H54 (cell line): Measurements from ENCODE around the gene LMOD1.
A peak's percentile ranks its signal among the peaks of the same experiment; 100 is the strongest.

Experiments used
- DNase-seq: peaks from one replicate; pipeline ENCODE4 v3.0.0; 2011; ENCODE audit warnings: low spot score, mixed read lengths; ENCODE audit not compliant: insufficient read length
- FAIRE-seq: peaks from 3 replicates; lab custom pipeline; 2011; peaks lifted over from hg19 to GRCh38; lab: Jason Lieb, UNC
- POLR2A ChIP-seq: IDR thresholded peaks from 2 replicates; pipeline ENCODE4 v1.6.1; 2011; ENCODE audit warnings: low read depth, mild to moderate bottlenecking, low read length

LMOD1 gene

DNA sequence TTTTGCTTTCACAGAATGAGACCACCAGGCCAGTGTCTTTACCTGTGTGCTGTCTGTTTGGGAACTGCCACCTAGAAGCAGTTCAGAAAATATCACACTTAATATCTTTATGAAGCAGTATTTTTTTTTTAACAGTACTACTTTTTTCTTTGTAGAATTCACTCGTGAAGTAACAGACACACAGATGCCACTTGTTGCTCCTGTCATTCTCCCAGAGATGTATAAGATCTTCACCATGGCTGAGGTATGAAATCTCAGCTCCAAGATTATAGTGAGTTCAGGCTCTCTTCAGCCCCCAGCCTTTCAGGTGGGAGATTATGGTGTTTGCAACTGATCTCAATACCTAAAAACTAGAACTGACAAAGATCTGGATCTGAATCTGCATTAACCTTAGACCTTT is 94.4 kb downstream of the LMOD1 start:
- FAIRE-seq = no peak
- DNase-seq = no peak
- no peak for TF ChIP-seq POLR2A

DNA sequence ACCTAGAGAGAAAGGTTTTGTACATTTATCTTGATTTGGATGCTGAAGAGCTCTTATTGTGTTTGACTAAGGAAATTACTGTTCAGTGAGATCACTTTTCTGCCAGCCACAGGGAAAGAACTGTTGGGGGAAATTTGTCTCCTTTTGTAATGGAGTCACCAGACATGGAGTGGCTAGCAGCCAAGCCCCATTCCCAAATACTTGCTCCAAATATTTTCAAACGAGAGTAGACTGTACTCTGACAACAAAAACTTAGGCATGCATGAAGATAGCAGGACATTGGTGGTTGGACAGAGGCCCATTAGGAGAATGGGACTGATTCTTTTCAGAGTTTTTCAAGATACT is 96.3 kb downstream of the LMOD1 start:
- DNase-seq = peak; percentile 26
- no peak for TF ChIP-seq POLR2A
- FAIRE-seq = peak; percentile 88

DNA sequence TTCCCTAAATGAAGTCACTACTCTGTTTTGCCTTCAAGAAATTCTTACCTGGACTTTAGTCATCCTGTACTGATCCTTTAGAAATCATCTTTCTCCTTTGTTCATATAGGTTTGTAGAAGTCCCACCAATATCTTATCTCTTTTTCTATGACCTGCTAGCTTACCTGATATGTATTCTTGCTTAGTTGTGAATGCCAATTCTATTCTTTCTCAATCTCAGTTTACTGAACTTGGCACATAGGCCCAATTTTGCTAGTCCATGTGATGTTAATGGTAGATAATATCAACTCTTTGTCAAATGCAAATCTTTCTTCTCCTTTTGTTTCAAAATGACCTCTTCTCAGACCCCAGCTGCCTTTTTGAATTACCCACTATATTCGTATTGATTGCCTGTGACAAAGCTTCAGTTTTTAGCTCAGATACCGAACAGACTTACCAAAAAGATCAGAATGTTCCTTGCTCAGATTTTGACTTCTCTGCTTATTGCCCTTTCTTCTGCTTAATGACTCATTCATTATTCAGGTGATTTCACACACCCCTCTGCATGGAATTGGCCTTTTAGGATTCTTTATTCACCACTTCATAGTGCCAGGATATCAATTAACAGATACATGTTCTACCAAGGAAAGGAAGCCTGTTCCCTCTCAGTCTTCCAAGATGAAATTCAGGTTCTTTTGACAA is 96.8 kb downstream of the LMOD1 start:
- FAIRE-seq (no peak), DNase-seq (no peak)
- no peak for TF ChIP-seq POLR2A

DNA sequence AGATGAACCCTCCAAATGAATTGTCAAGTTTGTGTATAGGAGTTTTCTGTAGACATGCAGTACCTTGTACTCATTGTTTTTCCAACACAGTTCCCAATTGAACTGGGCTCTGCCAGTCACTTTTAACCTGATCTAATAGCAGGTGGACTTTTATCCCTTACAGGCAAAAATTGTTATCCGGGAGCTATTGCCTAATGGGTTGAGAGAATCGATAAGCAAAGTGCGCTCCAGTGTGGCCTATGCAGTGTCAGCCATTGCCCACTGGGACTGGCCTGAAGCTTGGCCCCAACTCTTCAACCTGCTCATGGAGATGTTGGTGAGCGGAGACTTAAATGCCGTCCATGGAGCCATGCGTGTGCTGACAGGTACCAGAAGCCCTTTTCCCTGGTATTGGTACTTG is 98.1 kb downstream of the LMOD1 start:
- no peak for FAIRE-seq
- TF ChIP-seq POLR2A = no peak
- no peak for DNase-seq

DNA sequence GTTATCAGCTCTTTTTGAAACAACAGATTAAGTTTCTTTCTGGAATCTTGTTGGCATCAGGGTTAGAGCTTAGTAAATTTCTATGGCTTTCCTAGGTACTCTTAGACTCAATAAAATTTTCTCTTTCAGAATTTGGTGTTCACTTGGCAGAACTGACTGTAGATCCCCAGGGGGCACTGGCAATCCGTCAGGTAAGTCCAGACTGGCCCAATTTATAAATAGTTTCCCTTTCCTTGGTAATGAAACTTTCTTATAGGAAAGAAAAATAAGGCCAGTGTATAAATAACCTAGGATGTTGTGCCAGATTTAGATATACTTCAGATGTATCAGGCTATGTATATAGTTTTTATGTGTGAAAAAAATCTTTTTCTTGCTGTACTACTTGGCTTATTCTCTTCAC is 99.2 kb downstream of the LMOD1 start:
- no peak for TF ChIP-seq POLR2A

More for the DNA sequence above, 99.2 kb downstream of the LMOD1 start:
- no peak for DNase-seq
- FAIRE-seq = no peak
